Mammary epithelial cell (primary cell): ENCODE measurements around the gene JAG1.

ENCODE experiments used
- CTCF ChIP-seq, 2 donors: IDR thresholded peaks in 1 of 2; conservative IDR thresholded peaks in 1 of 2; 2 replicates each; pipeline ENCODE4 v1.5.1; 2011 to 2012; ENCODE audit warnings: inconsistent platforms in 2 of 2, low read length in 2 of 2, mild to moderate bottlenecking in 2 of 2, control low read depth in 1 of 2, low read depth in 1 of 2; ENCODE audit not compliant: insufficient read depth in 1 of 2; ENCODE audit errors: extremely low read depth in 1 of 2
- EZH2 ChIP-seq: IDR thresholded peaks from 2 replicates; pipeline ENCODE4 v1.6.1; 2012; ENCODE audit warnings: low read length, inconsistent platforms, borderline replicate concordance

GRCh38 chr20:10716855-10717254 lies 43.1 kb upstream of the JAG1 start:
- TF ChIP-seq CTCF (conservative IDR thresholded peaks at IDR 0.05 in 1 of 2, IDR thresholded peaks at IDR 0.05 in 1 of 2; ENCODE audit: extremely low read depth in 1 of 2, insufficient read depth in 1 of 2, low read depth in 1 of 2, low read length in 2 of 2): no peak
- TF ChIP-seq EZH2: no peak
